Measurements from ENCODE around the gene TSNAXIP1.

Gene TSNAXIP1

GRCh38 chr16:67770346-67770991 lies 36.2 kb upstream of the TSNAXIP1 start:
- WGBS: 91% methylated on average over 6 of the region's 6 CpGs

GRCh38 chr16:67773099-67773498 lies 33.6 kb upstream of the TSNAXIP1 start:
- H3K4me1 ChIP-seq (ENCODE audit: insufficient read depth, low read length): no peaks in the 10 kb centered on the region
- WGBS: 97% methylated on average over 4 of the region's 4 CpGs

More at GRCh38 chr16:67770346-67770991, 36.2 kb upstream of the TSNAXIP1 start:
- peaks cover 5% of the 10 kb centered on the region; the same call in 1 of the 2 replicates for H3K36me3 ChIP-seq (ENCODE audit: insufficient read depth, low read length)
- no peak overlapping the region for H3K9ac ChIP-seq (ENCODE audit: low read depth, low read length)
- H3K27ac ChIP-seq (ENCODE audit: low read depth, low read length): no peak overlapping the region
- H3K27me3 ChIP-seq (ENCODE audit: insufficient read depth, low read length): no peaks in the 10 kb centered on the region
- H3K4me3 ChIP-seq (ENCODE audit: low read length): no peak overlapping the region
- no peaks in the 10 kb centered on the region; the same call in 1 of the 2 replicates for H3K4me1 ChIP-seq (ENCODE audit: insufficient read depth, low read length)
- H3K9me3 ChIP-seq (ENCODE audit: insufficient read depth, low read depth, low read length): no peaks in the 10 kb centered on the region

GRCh38 chr16:67773569-67774456 lies 32.9 kb upstream of the TSNAXIP1 start:
- Histone ChIP-seq H3K36me3 (ENCODE audit: insufficient read depth, low read length) (peaks cover 5% of the 10 kb centered on the region; the same call in 1 of the 2 replicates), H3K27me3 (ENCODE audit: insufficient read depth, low read length) (no peaks in the 10 kb centered on the region), H3K9me3 (ENCODE audit: insufficient read depth, low read depth, low read length) (no peaks in the 10 kb centered on the region), H3K27ac (ENCODE audit: low read depth, low read length) (no peak overlapping the region), H3K4me1 (ENCODE audit: insufficient read depth, low read length) (no peaks in the 10 kb centered on the region), H3K9ac (ENCODE audit: low read depth, low read length) (no peak overlapping the region), H3K4me3 (ENCODE audit: low read length) (no peak overlapping the region)
- 86% methylated on average over 6 of the region's 6 CpGs for WGBS

More at GRCh38 chr16:67773099-67773498, 33.6 kb upstream of the TSNAXIP1 start:
- Histone ChIP-seq H3K36me3 (ENCODE audit: insufficient read depth, low read length) (peaks cover 5% of the 10 kb centered on the region; the same call in 1 of the 2 replicates), H3K9me3 (ENCODE audit: insufficient read depth, low read depth, low read length) (no peaks in the 10 kb centered on the region), H3K9ac (ENCODE audit: low read depth, low read length) (no peak overlapping the region), H3K27ac (ENCODE audit: low read depth, low read length) (no peak overlapping the region), H3K4me3 (ENCODE audit: low read length) (no peak overlapping the region), H3K27me3 (ENCODE audit: insufficient read depth, low read length) (no peaks in the 10 kb centered on the region)

- Histone ChIP-seq H3K4me1 (ENCODE audit: insufficient read depth, low read length) (no peaks in the 10 kb centered on the region), H3K9ac (ENCODE audit: low read depth, low read length) (no peak overlapping the region), H3K36me3 (ENCODE audit: insufficient read depth, low read length) (peaks cover 5% of the 10 kb centered on the region; the same call in 1 of the 2 replicates), H3K27me3 (ENCODE audit: insufficient read depth, low read length) (no peaks in the 10 kb centered on the region), H3K4me3 (ENCODE audit: low read length) (no peak overlapping the region), H3K27ac (ENCODE audit: low read depth, low read length) (no peak overlapping the region), H3K9me3 (ENCODE audit: insufficient read depth, low read depth, low read length) (no peaks in the 10 kb centered on the region)
- WGBS: 96% methylated on average over 3 of the region's 3 CpGs
Observed at GRCh38 chr16:67774457-67774853, 32.2 kb upstream of the TSNAXIP1 start.

- H3K4me1 ChIP-seq (ENCODE audit: insufficient read depth, low read length): no peaks in the 10 kb centered on the region
Observed at GRCh38 chr16:67775273-67775672, 31.4 kb upstream of the TSNAXIP1 start.

GRCh38 chr16:67779256-67780014 lies 27.3 kb upstream of the TSNAXIP1 start:
- Histone ChIP-seq H3K27me3 (ENCODE audit: insufficient read depth, low read length) (no peaks in the 10 kb centered on the region), H3K27ac (ENCODE audit: low read depth, low read length) (no peak overlapping the region)
- 87% methylated on average over 5 of the region's 5 CpGs for WGBS

More at GRCh38 chr16:67775273-67775672, 31.4 kb upstream of the TSNAXIP1 start:
- H3K9me3 ChIP-seq (ENCODE audit: insufficient read depth, low read depth, low read length): no peaks in the 10 kb centered on the region
- WGBS: 97% methylated on average over 6 of the region's 6 CpGs
- H3K9ac ChIP-seq (ENCODE audit: low read depth, low read length): no peak overlapping the region
- peaks cover 5% of the 10 kb centered on the region; the same call in 1 of the 2 replicates for H3K36me3 ChIP-seq (ENCODE audit: insufficient read depth, low read length)
- no peak overlapping the region for H3K27ac ChIP-seq (ENCODE audit: low read depth, low read length)
- no peak overlapping the region for H3K4me3 ChIP-seq (ENCODE audit: low read length)
- no peaks in the 10 kb centered on the region for H3K27me3 ChIP-seq (ENCODE audit: insufficient read depth, low read length)

GRCh38 chr16:67780847-67781564 lies 25.7 kb upstream of the TSNAXIP1 start:
- WGBS: 90% methylated on average over 7 of the region's 7 CpGs
- Histone ChIP-seq H3K9me3 (ENCODE audit: insufficient read depth, low read depth, low read length) (no peaks in the 10 kb centered on the region), H3K4me1 (ENCODE audit: insufficient read depth, low read length) (no peaks in the 10 kb centered on the region), H3K27me3 (ENCODE audit: insufficient read depth, low read length) (no peaks in the 10 kb centered on the region), H3K36me3 (ENCODE audit: insufficient read depth, low read length) (no peaks in the 10 kb centered on the region), H3K9ac (ENCODE audit: low read depth, low read length) (no peak overlapping the region), H3K27ac (ENCODE audit: low read depth, low read length) (no peak overlapping the region), H3K4me3 (ENCODE audit: low read length) (no peak overlapping the region)

More at GRCh38 chr16:67779256-67780014, 27.3 kb upstream of the TSNAXIP1 start:
- no peaks in the 10 kb centered on the region for H3K9me3 ChIP-seq (ENCODE audit: insufficient read depth, low read depth, low read length)
- H3K4me3 ChIP-seq (ENCODE audit: low read length): no peak overlapping the region
- no peaks in the 10 kb centered on the region for H3K4me1 ChIP-seq (ENCODE audit: insufficient read depth, low read length)
- no peaks in the 10 kb centered on the region for H3K36me3 ChIP-seq (ENCODE audit: insufficient read depth, low read length)
- no peak overlapping the region for H3K9ac ChIP-seq (ENCODE audit: low read depth, low read length)

GRCh38 chr16:67781565-67781921 lies 25.1 kb upstream of the TSNAXIP1 start:
- WGBS: 96% methylated on average over 5 of the region's 5 CpGs
- H3K9me3 ChIP-seq (ENCODE audit: insufficient read depth, low read depth, low read length): no peaks in the 10 kb centered on the region
- H3K9ac ChIP-seq (ENCODE audit: low read depth, low read length): no peak overlapping the region
- no peak overlapping the region for H3K4me3 ChIP-seq (ENCODE audit: low read length)
- H3K27ac ChIP-seq (ENCODE audit: low read depth, low read length): no peak overlapping the region
- H3K27me3 ChIP-seq (ENCODE audit: insufficient read depth, low read length): no peaks in the 10 kb centered on the region
- no peaks in the 10 kb centered on the region for H3K36me3 ChIP-seq (ENCODE audit: insufficient read depth, low read length)
- H3K4me1 ChIP-seq (ENCODE audit: insufficient read depth, low read length): no peaks in the 10 kb centered on the region

- no peaks in the 10 kb centered on the region for H3K9me3 ChIP-seq (ENCODE audit: insufficient read depth, low read depth, low read length)
- no peak overlapping the region for H3K27ac ChIP-seq (ENCODE audit: low read depth, low read length)
- H3K9ac ChIP-seq (ENCODE audit: low read depth, low read length): no peak overlapping the region
- no peaks in the 10 kb centered on the region for H3K4me1 ChIP-seq (ENCODE audit: insufficient read depth, low read length)
- no peaks in the 10 kb centered on the region for H3K27me3 ChIP-seq (ENCODE audit: insufficient read depth, low read length)
- 93% methylated on average over 11 of the region's 12 CpGs for WGBS
- no peaks in the 10 kb centered on the region for H3K36me3 ChIP-seq (ENCODE audit: insufficient read depth, low read length)
- no peak overlapping the region for H3K4me3 ChIP-seq (ENCODE audit: low read length)
Observed at GRCh38 chr16:67782567-67783352, 23.9 kb upstream of the TSNAXIP1 start.

GRCh38 chr16:67783353-67783725 lies 23.4 kb upstream of the TSNAXIP1 start:
- Histone ChIP-seq H3K27ac (ENCODE audit: low read depth, low read length) (no peak overlapping the region), H3K9me3 (ENCODE audit: insufficient read depth, low read depth, low read length) (no peaks in the 10 kb centered on the region), H3K4me1 (ENCODE audit: insufficient read depth, low read length) (no peaks in the 10 kb centered on the region), H3K9ac (ENCODE audit: low read depth, low read length) (no peak overlapping the region), H3K27me3 (ENCODE audit: insufficient read depth, low read length) (no peaks in the 10 kb centered on the region), H3K4me3 (ENCODE audit: low read length) (no peak overlapping the region), H3K36me3 (ENCODE audit: insufficient read depth, low read length) (no peaks in the 10 kb centered on the region)
